ENCODE results near the gene WDR37.
"Not testable (repeated sequence)": the region's sequence is repeated elsewhere in the genome, so short reads cannot be mapped to it uniquely, and the experiment has no call there.

Gene WDR37, protein sequence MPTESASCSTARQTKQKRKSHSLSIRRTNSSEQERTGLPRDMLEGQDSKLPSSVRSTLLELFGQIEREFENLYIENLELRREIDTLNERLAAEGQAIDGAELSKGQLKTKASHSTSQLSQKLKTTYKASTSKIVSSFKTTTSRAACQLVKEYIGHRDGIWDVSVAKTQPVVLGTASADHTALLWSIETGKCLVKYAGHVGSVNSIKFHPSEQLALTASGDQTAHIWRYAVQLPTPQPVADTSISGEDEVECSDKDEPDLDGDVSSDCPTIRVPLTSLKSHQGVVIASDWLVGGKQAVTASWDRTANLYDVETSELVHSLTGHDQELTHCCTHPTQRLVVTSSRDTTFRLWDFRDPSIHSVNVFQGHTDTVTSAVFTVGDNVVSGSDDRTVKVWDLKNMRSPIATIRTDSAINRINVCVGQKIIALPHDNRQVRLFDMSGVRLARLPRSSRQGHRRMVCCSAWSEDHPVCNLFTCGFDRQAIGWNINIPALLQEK

DNA sequence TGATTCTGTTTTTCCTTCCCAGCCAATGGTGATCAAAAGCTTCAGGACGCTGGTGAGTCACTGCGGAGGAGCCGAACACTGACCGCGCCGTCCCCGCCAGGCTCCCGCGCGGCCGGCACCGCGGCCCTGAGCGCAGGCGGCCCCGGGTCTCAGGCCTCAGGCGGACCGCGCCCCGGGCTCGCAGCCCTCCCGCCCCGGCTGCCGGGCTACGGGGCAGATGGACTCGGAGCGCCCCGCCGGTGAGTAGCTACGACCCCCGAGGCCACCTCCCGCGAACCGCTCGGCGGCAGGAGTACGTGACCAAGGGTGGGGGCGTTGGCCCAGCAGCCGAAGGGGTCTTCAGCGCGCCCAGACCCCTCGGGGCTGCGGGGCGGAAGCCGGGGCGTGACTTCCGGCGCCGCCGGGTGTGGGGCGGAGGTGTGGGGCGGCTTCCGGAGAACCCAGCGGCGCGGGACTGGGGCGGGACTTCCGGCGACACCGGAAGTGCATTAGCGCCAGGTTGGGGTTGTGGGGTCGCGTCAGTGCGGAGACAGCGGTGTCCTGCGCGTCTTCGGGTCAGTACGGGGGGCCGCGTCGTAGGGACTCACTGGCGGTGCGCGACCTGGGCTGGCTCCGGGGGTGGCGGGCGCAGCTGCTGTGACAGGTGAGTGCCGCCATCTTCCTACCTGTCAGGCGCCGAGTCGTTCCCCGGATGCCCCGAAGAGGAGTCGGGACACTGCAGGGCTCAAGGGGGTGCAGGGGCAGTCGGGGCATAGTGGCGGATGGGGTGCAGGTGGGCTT is at the start of gene WDR37:
Gene WDR37, plus strand, starts transcription at position 60 of the 780 bp plus-strand sequence. CDS start 15,771 bp downstream, outside the sequence.
- DNase-seq, result peak in 50 of 51 donors; percentile 21 to 91 (median 78)

DNA sequence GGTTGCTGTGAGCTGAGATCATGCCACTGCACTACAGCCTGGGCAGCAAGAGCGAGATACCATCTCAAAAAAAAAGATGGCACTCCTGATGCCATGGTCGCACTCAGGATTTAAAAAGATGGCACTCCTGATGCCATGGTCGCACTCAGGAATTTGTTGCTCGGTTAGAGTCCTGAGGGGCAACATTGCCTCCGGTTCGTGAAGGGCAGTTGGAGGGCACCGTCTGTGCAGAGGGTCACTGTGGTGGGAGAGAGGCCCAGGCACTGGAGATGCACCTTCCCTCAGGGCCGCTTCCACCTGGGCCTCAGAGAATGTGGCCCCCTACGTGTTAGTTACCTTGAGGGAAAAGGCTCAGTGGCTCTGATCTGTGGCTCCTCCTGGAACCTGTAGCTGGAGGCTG is 49.6 kb upstream of the WDR37 start:
- DNase-seq, result no peak

DNA sequence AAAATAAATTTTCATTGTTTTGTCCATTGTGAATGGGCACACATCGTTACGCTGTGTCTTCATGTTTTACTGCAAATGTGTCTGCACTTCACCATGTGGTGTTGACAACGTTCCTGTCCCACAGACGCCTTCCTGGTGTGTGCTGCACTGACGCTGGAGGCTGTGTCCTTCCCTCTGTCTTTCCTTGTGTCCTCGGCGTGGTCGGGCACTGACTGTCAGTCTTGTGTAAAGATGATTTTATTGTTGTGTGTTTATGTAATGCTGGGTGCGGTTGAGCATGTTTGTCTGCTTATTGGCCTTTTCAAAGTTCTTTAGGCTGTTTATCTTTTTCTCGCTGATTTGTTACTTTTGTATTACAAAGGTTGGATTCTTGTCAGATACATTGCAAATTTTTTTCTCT is 48.6 kb upstream of the WDR37 start:
- no peak for DNase-seq

DNA sequence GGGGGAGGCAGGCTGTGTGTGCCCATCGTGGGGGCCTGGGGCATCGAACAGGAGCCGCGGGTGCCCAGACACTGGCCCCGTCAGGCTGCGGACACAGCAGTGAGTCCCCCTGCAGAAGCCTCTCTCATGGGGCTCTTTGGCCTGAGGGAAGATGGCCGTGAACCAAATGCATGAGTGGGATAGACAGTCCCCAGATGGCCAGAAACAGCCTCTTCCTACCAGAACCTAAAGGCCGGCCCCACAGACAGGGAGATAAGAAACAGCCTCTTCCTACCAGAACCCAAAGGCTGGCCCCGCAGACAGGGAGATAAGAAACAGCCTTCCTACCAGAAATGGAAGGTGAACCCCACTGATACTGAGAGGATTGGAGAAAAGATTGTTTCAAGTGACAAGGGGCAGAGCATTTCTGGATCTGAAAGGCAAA is 47.1 kb upstream of the WDR37 start:
- DNase-seq, result no peak

DNA sequence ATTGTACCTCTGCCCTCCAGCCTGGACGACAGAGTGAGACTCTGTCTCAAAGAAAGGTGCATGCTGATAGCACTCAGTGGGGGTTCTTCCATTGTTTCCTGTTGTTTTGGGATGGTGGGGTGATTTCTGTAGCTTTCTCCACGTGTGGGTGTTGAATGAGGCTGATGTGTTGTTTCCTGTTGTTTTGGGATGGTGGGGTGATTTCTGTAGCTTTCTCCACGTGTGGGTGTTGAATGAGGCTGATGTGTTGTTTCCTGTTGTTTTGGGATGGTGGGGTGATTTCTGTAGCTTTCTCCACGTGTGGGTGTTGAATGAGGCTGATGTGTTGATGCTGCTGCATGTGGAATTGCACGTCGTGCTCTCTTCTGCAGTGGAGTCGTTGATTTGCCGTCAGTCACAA is 46.2 kb upstream of the WDR37 start:
- not testable (repeated sequence) for DNase-seq

DNA sequence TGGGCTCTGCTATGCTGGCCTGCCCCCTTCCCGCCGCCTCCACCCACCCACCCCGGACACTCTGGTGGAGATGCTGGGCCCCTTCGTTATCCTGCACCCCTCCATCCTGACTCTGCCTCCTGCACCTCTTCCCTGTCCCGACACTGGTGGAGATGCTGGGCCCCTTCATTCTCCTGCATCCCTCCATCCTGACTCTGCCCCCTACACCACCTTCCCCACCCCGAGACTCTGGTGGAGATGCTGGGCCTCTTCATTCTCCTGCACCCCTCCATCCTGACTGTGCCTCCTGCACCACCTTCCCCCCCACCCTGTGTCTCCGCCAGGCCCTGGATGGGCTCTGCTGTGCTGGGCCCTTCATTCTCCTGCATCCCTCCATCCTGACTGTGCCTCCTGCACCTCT is 45.5 kb upstream of the WDR37 start:
- DNase-seq, result no peak

DNA sequence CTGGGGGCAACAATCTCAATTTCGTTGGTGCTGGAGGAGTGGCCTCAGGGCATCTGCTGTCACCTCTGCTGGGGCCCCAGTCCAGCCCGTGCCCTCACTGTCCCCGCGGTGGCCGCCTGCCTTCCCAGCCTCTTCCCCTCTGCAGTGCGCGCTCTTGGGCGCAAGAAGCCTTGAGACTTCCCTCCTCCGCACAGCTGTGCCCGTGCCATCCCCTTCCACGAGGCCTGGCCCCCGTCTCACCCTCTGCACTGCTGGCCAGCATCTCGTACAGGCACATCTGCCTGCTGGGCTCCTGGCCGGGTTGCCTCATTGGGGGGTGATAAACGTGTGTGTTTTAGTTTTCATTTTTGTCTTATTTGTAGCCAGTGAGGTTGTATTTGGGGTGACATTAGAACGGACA is 44.5 kb upstream of the WDR37 start:
- no peak for DNase-seq

DNA sequence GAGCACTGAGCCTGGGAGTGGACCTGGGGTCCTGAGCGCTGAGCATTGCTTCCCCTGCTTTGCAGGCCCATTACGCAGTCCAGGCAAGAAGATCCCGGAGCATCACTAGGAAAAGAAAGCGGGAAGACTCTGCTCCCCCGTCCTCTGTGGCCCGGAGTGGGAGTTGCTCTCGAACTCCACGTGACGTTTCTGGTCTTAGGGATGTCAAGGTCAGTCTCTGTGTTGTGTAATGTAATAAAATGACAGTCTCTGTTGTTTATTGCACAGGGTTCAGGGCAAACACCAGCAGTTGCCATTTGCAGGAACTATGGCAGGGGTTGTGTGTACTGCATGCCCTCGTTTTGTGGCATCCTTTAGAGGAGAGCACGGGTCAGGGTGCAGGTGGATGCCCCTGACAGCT is 40.5 kb upstream of the WDR37 start:
- no peak for DNase-seq

DNA sequence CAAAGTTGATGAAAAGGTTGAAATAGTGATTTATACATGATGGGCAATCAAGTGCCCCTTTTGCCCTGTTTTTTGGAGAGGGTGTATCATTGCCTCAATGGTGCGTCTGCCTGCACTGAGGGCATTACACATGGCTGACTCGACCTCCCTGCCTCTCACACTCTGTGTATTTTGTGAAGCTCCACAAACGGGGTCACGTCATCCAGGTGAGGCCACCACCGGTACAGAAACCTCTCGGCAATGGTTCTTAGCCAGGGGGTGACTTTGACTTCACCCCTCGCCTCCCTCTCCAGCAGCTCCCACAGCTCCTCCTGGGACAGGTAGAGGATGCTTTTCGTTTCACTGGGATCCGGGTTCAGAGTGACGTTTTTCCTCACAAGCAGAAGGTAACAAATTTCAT is 36.8 kb upstream of the WDR37 start:
- no peak for DNase-seq

DNA sequence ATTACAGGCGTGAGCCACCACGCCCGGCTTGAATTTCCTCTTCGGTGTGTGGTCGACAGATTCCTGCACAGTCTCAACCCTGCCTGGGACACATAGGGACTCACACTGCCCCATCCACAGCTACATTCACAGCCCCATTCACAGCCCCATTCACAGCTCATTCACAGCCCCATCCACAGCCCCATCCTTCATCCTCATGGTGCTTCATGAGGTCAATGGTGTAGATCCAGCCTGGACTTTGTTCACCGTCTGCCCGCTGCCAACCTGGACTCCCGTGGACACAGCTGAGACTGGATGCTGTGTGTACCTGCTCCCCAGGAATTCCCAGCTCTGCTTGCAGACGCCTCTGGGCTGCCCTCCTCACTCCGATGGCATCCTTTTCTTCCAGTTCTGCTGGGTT is 35.7 kb upstream of the WDR37 start:
- DNase-seq, result no peak

DNA sequence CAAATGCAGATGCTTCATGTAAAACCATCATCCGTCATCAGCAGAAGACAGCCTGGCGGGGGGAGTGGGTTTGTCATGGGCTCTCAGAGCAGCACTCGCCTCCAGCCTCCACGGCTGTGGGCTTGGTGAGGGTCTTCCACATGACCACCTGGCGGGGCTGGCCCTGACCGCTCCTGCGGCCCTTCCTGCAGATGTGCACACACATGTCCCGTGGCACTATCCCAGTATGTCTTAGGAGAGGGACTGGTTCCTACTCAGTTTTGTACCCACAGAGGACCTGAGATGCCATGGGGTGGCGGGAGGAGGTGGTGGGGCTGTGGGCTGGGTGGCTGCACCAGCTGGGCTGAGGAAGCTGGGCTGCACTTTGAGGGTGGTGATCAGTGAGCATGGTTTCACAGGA is 35.2 kb upstream of the WDR37 start:
- DNase-seq, result no peak

DNA sequence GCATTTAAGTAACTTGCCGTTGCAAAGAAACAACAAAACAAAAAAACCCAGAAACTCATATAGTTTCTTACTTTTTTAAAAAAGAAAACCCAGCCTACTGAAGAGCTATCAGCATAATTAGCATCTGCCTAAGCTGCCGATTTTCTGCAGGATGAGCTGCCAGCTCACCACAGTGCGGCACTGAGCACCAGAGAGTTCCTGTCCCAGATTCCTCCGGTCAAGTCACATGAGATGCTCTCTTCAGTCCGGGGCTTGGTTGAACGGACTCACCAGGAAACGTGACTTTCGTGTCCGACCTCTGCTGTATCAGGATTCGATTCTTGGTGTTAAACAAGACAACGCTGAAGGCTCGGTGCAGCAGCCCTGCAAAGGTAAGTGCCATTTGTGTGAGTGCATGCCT is 33.8 kb upstream of the WDR37 start:
- peak in 15 of 51 donors; percentile 10 to 65 (median 44) for DNase-seq

DNA sequence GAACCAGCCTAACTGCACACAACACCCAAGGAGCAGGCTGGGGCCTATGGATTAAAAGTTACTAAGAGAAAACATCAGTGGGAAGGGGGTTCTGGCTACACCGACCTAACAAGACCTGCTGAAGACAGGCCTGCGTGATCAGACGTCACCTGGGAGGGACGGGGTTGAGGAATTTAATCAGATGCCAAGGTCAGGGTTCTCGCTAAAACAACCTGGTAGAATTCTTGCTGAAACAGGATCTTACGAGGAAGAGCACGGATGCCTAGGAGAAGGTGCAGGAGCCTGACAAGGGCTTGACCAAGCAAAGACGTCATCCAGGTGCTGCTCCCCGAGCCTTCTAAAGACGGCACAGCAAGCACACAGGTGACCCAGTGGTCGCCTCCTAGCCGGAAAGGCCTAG is 32.1 kb upstream of the WDR37 start:
- DNase-seq, result no peak

DNA sequence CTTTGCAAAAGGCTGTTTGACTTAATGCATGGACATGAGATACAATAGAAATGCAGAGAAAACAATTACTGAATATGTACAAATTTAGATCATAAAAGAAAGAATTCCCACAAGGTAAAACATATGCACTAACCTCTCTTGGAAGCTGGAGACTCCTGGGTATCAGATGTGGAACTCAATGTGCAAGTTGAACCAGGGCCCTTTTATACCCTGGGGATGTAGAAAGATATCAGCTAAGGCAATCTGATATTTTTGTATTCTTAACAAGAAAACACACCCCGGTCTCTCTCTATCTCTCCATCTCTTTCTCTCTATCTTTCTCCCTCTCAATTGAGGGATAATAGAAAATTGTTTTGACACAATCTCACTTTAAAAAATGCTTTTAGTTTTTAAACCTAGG is 30.5 kb upstream of the WDR37 start, which contains the start of gene IDI2:
Gene IDI2, minus strand, starts transcription at position 177 of the 400 bp plus-strand sequence. CDS start 1,136 bp downstream, outside the sequence.
- DNase-seq, result no peak

DNA sequence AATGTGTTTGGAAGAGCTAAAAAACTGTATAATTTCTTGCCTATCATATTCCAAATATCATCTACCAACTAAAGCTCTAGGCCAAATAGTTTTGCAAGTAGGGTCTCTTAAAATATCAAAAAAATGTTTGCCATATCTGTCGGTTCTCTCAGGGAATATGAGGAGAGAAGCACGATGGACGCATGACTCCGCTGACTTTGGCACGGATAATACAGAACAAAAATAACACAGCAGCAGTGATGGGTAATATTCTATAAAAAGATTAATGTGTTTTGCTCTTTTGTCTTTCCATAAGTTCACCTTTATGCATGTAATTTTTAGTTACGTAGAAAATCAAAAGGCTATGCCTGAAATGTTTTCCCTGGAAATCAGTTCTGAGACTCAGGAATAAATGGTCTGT is 29.6 kb upstream of the WDR37 start:
- DNase-seq, result no peak

DNA sequence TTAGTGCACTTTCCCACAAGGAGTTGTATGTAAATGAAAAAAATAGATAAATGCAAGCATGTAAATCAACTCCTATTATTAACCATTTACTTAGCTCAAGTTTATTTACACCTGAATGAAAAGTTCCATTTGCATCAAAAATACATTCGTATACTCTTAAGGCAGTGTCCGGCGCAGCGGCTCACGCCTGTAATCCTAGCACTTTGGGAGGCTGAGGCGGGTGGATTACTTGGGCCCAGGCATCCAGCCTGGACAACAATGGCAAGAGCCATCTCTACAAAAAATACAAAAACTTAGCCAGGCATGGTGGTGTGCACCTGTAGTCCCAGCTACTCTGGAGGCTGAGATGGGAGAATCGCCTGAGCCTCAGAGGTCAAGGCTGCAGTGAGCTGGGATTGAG is 26.3 kb upstream of the WDR37 start:
- DNase-seq, result no peak

DNA sequence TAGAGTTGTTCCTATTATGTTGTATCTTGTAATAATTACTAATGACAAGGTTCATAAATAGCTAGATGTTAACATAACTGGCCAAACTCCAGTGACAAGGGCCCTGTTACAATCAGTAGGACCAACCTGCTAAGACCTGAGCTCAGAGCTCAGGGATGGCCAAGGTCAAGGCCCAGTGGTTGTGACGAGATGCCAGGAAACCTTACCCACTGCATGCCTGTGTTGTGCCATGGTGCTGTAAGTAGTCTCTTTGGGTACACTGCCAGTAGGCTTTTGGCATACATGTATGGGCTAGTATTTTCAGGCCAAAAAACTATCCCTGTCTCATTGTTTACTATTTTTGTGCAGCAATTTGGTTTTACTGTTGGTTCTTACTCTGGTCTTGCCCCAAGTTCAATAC is 22.6 kb upstream of the WDR37 start:
- DNase-seq, result no peak

DNA sequence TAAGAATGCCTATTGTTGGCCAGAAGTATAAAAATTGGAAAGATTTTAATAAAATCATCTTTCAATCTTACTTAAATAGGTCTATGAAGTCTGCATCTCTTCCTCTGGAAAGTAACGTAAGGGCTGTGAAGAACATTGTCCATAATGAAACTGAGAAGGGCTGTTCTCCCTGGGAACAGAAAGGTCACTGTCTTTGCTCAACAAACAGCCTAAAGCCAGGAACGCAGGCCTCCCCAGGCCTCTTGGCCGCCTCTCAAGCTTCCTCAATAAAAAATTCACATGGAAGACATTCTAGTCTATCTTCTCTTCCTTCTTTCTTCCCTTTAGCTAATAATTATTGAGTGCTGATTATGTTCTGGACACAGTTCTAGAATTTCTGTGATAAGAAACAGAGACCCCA is 21.4 kb upstream of the WDR37 start:
- peak in 10 of 51 donors; percentile 28 to 62 (median 45) for DNase-seq

DNA sequence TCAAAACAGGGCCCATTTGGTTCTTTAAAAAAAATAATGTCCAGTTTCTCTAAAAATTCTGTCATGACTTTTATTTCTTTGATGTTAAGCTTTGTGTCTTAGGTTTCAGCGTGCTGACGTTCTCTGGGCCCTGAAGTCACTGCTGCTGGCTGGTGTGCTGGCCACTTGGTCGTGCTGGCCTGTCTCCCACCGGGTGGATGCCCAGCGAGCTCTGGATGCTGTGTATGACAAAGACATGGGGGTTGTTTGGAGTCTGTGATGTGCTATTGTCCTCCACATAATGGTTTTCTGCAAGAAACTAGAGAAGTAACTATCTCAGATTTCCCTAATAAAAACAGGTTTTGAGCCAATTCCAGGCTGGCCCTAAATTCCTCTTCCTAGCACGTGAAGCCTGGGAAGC is 21.0 kb upstream of the WDR37 start:
- peak in 21 of 51 donors; percentile 22 to 66 (median 52) for DNase-seq

DNA sequence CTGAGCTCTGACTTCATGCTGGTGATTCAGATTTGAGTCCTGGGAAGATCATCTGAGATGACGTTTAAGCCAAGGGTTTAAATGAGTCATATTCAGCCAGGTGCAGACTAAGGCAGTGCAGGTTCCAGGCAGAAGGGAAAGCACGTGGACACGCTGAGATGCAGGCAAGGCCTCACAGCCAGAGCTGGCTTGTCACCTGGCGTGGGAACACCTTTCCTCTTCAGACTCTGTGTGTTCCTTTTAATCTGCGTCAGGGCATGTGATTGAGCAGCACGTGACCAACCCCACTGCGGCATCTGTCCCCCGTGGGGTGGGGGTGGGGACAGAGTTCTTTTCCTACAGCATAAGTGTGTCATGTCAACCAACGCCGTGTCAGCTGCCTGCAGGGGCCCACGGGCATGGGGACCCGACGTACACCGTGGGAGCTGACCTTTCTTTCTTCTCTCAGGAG is 19.8 kb upstream of the WDR37 start:
- peak in 1 of 51 donors; percentile 23 for DNase-seq

DNA sequence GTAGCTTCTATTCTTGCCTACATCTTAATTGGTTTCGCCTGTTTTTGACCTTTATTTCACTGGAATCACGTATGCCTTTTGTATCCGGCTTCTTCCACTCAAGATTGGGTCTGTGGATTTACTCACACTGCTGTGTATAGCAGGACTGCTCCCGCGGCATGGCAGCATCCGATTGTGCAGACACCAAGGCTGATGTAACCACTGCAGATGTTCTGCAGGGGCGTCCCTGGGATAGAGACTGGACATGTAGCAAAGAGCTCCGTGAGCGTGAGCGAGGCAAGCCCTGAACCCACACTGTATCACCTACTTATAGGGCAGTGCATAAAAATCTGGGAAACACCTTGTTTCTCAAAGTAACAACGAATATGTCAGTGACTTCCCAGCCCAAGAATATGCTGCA is 19.1 kb upstream of the WDR37 start:
- DNase-seq, result peak in 15 of 51 donors; percentile 16 to 57 (median 44)

DNA sequence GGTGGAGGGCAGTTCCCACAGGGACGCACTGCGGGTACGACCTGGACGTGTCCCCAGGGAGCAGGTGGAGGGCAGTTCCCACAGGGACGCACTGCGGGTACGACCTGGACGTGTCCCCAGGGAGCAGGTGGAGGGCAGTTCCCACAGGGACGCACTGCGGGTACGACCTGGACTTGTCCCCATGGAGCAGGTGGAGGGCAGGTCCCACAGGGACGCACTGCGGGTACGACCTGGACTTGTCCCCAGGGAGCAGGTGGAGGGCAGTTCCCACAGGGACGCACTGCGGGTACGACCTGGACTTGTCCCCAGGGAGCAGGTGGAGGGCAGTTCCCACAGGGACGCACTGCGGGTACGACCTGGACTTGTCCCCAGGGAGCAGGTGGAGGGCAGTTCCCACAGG is 17.4 kb upstream of the WDR37 start:
- DNase-seq, result not testable (repeated sequence)

Measured in hypothalamus (tissue), 51 donors.